ENCODE measurements around the gene PPP6R1.

Gene PPP6R1

GRCh38 chr19:55283548-55284377 lies 24.9 kb upstream of the PPP6R1 start, which contains the start of gene BRSK1:
Gene BRSK1 (plus strand): TSS chr19:55283997. CDS start chr19:55284443, 446 bp downstream.
- peak; percentile 66 to 71 for DNase-seq

DNA sequence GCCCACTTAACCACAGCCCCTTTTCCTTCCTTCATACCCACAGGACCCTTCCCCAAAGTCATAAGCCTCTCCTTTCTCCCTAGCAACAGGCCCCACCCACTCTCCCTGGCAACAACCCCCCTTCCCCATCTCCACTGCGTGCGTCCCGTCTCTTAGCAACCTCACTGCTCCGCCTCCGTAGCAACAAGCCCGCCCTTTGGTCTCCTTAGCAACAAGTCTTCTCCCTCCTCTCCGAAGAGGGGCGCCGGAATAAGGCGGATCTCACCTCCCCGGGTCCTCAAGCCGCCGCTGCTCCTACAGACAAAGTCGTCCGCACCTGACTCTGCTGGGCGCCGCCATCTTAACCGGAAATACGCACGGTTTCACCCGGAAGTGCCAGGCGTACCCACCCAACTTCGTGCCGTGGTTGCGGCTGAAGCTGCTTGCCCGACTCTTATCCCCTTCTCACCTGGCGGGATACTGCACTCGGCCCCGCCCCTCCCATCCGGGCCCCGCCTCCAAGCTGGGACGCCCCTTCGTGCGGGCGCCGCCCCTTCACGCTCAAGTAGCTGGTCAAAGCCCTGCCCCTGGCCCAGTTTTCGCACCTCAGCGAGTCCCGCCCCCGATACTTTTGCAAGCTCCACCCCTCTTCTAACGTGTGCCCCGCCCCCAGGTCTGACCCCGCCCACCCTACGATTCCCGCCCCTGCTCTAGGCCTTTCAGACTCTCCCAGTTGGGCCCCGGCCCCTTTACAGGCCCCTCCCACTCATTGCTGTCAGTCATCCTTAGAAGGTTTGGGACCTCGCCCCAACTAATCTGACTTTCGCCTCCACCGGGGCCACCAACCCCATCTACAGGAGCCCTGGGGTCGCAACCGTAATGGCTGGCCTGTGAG lies 21.2 kb upstream of the PPP6R1 start, which contains the start of gene HSPBP1:
TSS of gene HSPBP1 (minus strand) at position 341 of the 874 bp plus-strand sequence. CDS start 502 bp downstream, outside the sequence.
- DNase-seq = peak; percentile 98

DNA sequence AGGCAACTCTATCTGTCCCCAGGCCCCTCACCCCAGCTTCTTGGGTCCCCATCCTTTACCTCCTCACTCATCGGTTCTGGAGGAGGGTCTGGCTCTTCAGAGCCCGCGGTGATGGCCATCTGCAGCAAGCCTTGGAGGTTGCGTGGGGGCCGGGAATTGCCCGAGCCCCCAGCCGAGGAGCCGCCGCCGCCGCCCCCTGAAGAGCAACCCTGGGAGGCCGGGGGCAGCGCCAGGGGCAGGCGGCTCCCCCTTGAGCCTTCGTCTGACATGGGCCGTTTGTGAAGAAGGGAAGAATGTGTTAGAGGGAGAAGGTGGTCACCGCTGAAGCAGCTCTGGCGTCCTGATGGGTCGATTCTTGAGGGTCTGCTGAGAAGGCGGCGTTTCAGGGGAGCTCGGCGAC lies 20.5 kb upstream of the PPP6R1 start:
- DNase-seq = no peak

DNA sequence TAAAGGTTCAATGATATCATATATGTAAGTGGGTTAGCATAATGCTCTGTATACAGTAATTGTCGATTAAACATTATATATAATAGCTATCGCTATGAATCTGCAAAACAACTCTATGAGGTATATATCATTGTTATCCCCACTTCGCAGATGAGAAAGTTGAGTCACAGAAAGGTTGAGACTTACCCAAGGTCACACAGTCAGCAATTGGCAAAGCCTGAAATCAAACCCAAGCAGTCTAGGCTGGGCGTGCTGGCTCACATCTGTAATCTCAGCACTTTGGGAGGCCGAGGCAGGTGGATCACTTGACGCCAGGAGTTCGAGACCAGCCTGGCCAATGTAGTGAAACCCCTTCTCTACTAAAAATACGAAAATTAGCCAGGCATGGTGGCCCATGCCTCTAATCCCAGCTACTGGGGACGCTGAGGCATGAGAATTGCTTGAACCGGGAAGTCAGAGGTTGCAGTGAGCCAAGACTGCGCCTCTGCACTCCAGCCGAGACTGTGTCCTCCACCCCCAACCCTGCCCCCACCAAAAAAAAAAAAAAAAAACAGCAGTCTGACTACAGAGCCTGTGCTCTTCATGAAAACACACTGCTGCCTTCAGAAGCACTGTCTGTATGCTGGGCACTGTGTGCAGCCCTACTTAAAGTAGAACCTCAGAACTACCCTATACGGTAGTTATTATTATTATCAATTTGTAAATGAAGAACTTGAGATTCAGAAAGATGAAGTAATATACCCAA lies 19.7 kb upstream of the PPP6R1 start:
- DNase-seq = no peak

GRCh38 chr19:55277494-55277893 lies 18.7 kb upstream of the PPP6R1 start:
- no peak for DNase-seq

DNA sequence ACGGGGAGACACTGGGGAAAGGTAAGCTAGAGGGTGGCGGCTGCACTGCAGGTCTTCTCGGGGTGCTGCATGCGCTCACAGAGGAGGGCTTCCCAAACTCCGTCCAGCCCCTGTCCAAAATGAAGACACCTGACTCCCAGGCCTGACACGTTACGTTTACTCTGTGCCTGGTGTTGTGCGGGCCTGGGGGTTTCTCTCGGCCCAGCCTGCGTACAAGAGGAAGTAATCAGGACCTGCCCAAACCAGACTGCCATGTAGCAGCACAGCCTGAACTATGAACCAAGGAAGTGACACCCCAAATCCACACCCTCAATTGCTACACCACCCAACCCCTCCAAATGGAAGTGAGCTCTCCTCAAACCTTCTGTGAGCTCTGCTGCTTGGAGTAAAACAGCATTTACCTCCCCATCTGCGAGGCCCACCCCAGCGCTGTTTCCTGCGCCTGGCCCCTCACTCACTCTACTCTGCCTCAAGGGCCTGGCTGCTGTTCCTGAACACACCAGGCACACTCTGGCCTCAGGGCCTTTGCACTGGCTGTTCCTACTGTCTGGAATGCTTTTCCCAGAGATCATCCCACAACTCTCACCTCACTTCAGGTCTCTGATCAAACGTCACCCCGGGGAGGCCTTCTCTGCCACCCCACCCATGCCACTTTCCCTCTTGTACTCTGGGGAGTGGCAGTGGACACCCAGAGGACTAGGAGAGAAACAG lies 18.1 kb upstream of the PPP6R1 start:
- peak; percentile 33 to 51 for DNase-seq

- peak in 1 of 2 donors; percentile 48 for DNase-seq
These were observed 17.3 kb upstream of the PPP6R1 start for GRCh38 chr19:55275851-55276719.

DNA sequence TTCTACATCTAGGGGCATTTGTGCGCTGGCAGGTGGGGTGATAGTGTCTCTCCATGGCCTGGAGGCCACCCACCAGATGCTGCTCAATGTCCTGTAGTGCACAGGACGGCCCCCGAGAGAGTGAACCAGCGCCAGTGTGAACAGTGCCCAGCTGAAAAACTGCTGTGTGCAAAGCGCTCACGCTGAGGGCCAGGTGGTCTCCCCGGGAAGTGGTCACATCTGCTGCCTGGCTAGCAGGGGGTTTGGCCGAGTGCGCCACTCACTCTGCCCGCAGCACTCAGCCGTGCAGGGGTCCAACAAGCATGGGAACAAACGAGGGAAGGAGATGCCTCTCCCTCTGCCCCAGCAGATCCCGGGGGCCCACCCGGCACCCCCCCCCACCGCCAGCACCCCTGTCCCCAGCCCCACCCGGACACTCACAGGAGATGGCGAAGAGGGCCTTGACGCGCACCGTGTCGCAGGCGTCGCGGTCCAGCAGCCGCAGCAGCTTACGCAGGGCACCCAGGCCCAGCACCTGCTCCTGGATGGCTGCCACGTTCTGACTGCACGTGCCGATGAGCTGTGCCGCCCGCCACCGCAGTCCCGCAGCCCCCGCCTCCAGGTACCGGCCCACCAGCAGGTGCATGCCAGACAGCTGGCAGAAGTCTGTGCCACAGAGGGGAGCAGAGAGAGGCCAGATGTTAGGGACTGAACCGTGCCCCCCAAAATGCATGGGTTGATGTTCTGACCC lies 15.3 kb upstream of the PPP6R1 start:
- no peak for DNase-seq

GRCh38 chr19:55272142-55272541 lies 13.3 kb upstream of the PPP6R1 start:
- no peak for DNase-seq

GRCh38 chr19:55270172-55270942 lies 11.5 kb upstream of the PPP6R1 start:
- DNase-seq = no peak

GRCh38 chr19:55269299-55269698 lies 10.5 kb upstream of the PPP6R1 start:
- no peak for DNase-seq

GRCh38 chr19:55266840-55267239 lies 8.0 kb upstream of the PPP6R1 start:
- DNase-seq = no peak

DNA sequence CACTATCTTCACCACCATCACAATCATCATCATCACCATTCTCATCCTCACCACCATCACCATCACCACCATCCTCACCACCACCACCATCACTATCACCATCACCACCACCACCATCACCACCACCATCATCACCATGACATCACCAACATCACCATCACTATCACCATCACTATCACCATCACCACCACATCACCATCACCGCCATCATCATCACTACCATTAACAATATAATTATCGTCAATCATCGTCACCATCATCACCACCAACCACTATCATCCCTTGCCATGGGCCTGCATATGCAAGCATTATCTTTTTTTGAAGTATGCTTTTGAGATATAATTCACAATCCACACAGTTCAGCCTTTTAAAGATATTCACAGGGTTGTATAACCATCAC lies 7.6 kb upstream of the PPP6R1 start:
- no peak for DNase-seq

DNA sequence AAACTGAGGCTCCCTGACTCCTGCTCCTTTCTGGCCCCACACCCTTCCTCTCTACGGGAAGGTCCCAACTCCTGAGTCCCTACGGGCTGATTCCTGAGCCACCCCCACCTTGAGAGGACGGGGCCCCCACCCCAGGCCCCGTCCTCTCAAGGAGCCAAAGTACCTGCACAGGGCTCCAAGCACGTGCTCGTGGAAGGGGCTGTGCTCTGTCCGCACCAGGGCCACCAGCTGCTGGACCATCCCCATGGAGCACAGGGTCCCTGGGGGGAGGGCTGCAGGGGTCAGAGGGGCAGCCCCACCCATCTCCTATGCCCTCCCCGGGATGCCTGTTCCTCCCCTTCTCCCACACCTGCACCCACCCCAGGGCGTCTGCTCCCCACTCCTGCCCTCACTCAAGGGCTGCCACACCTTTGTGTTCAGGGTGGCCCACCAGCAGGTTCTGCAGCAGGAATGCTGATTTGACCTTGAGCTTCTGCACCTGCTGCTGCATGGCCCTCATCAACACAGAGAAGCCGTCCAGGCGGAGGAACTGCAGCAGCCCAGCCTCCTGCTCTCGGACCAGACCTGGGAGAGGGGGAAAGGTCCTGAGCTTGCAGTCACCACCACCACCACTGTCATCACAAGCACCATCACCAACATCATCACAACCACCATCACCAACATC lies 7.0 kb upstream of the PPP6R1 start:
- no peak for DNase-seq

- DNase-seq = no peak
These were observed 6.4 kb upstream of the PPP6R1 start for GRCh38 chr19:55265173-55265572.

- DNase-seq = no peak
These were observed 5.7 kb upstream of the PPP6R1 start for GRCh38 chr19:55264531-55264930.

DNA sequence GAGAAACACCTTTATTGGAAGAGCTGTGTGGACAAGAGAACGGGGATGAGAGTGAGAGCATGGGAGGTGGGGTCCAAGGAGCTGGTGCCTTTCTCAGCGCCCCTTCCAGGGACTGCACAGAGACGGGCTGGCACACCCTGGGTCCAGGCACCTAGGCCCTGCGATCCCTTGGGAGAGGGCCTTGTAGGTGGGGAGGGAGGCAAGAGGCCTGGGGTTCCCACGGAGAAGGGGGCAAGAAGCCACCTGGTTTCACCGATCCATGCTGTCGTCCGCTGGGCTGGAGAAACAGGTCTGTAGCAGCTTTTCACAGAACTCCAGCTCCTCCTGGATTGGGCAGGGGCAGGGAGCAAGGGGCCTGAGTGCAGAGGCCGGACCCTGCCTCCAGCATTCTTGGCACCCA lies 3.5 kb upstream of the PPP6R1 start:
- no peak for DNase-seq

- DNase-seq = no peak
These were observed 2.9 kb upstream of the PPP6R1 start for GRCh38 chr19:55261671-55262126.
